HUES6 (cell line): ENCODE results near the gene STEAP3.

Source experiments
- H3K27ac ChIP-seq: 2 replicates; pipeline ENCODE4 v1.7.0; 2013; ENCODE audit warnings: low read depth, mild to moderate bottlenecking, low read length, inconsistent platforms
- H3K27me3 ChIP-seq: 2 replicates; pipeline ENCODE4 v1.6.1; 2013; ENCODE audit warnings: low read length; ENCODE audit not compliant: control insufficient read depth, insufficient read depth
- H3K36me3 ChIP-seq: 2 replicates; pipeline ENCODE4 v1.6.1; 2013; ENCODE audit warnings: low read length; ENCODE audit not compliant: control insufficient read depth, insufficient read depth
- H3K4me1 ChIP-seq: 2 replicates; pipeline ENCODE4 v1.6.1; 2013; ENCODE audit warnings: low read length; ENCODE audit not compliant: control insufficient read depth, insufficient read depth
- H3K4me3 ChIP-seq: 2 replicates; pipeline ENCODE4 v1.5.1; 2013; ENCODE audit warnings: low read depth, low read length
- H3K9ac ChIP-seq: one replicate; pipeline ENCODE4 v1.6.1; 2013; ENCODE audit warnings: mild to moderate bottlenecking, low read length
- H3K9me3 ChIP-seq: 2 replicates; pipeline ENCODE4 v1.6.1; 2013; ENCODE audit warnings: low read depth, low read length; ENCODE audit not compliant: control insufficient read depth, insufficient read depth

The STEAP3 gene

DNA sequence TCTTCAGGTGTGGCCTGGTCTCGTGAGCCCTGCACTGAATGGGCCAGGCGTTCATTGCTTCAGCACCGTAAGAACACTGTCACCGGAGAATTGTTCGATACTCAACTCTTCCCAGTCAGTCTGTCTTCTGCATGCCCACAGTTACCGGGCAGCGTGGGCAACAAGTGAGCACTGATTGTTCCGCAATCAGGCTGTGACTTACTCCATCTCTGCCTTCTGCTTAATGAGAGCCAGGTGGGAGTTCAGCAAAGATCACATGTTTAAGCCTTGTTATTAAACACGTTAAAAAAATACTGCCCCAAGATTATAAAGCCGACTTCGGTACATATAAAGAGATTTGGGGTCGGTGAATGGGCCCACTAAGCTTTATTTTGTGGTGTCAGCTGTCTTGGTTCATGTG, 3.7 kb downstream of the STEAP3 start:
- Histone ChIP-seq H3K9me3 (no peaks in the 10 kb centered on the region), H3K27me3 (peaks cover 14% of the 10 kb centered on the region), H3K4me3 (no peak overlapping the region), H3K9ac (no peak overlapping the region), H3K4me1 (peaks cover 28% of the 10 kb centered on the region), H3K36me3 (no peaks in the 10 kb centered on the region), H3K27ac (no peak overlapping the region)

GRCh38 chr2:119228136-119228535, 4.5 kb downstream of the STEAP3 start:
- Histone ChIP-seq H3K4me3 (no peak overlapping the region), H3K27me3 (peaks cover 14% of the 10 kb centered on the region), H3K27ac (no peak overlapping the region), H3K36me3 (no peaks in the 10 kb centered on the region), H3K9ac (no peak overlapping the region), H3K9me3 (no peaks in the 10 kb centered on the region), H3K4me1 (peaks cover 20% of the 10 kb centered on the region)

DNA sequence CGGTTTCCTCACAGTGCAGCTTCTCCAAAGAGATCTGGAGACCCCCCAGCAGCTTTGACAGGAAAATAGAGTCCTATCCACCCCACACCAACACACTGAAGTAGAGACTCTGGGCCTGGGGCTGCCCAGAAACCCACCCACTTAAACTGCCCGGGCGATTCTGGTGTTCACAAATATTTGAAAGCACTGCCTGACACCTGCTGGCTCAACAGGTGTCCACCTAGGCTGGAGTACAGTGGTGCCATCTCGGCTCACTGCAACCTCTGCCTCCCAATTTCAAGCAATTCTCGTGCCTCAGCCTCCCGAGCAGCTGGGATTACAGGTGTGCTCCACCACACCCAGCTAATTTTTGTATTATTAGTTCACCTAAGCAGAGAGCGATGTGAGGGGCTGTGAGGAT, 5.3 kb downstream of the STEAP3 start:
- Histone ChIP-seq H3K27ac (no peak overlapping the region), H3K36me3 (no peaks in the 10 kb centered on the region), H3K9ac (no peak overlapping the region), H3K4me3 (no peak overlapping the region), H3K27me3 (peaks cover 12% of the 10 kb centered on the region), H3K4me1 (peaks cover 22% of the 10 kb centered on the region), H3K9me3 (no peaks in the 10 kb centered on the region)

DNA sequence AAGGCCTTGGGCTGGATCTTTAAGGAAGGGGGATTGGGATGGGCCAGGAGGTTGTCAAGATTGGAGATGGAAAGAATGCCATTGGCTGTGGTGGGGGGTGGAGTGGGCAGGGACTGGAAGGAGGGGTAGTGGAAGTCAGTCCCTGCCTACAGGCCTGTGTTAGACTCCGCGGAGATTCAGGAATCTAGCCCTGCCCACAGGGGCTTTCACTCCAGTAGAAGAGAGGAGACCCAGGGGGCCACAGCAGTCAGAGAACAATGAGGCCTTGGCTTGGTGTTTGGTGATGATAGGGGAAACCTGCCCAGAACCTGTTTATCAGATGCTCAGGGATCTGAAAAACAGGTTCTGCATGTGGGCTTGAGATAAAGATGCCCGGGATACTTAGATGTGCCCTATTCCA, 6.1 kb downstream of the STEAP3 start:
- Histone ChIP-seq H3K4me3 (no peak overlapping the region), H3K9me3 (no peaks in the 10 kb centered on the region), H3K27ac (no peak overlapping the region), H3K4me1 (peaks cover 27% of the 10 kb centered on the region), H3K36me3 (no peaks in the 10 kb centered on the region), H3K9ac (no peak overlapping the region), H3K27me3 (peaks cover 4% of the 10 kb centered on the region)

GRCh38 chr2:119230219-119231185, 6.9 kb downstream of the STEAP3 start:
- peaks cover 27% of the 10 kb centered on the region for H3K4me1 ChIP-seq
- no peak overlapping the region for H3K9ac ChIP-seq
- no peaks in the 10 kb centered on the region for H3K36me3 ChIP-seq
- no peak overlapping the region for H3K27ac ChIP-seq
- no peak overlapping the region for H3K4me3 ChIP-seq
- H3K9me3 ChIP-seq = no peaks in the 10 kb centered on the region
- no peaks in the 10 kb centered on the region; the same call in 1 of the 2 replicates for H3K27me3 ChIP-seq

- Histone ChIP-seq H3K27ac (no peak overlapping the region), H3K4me3 (no peak overlapping the region)
Measured at GRCh38 chr2:119231975-119232665, 8.5 kb downstream of the STEAP3 start.

GRCh38 chr2:119232666-119232993, 9.0 kb downstream of the STEAP3 start:
- Histone ChIP-seq H3K9me3 (no peaks in the 10 kb centered on the region), H3K27me3 (no peaks in the 10 kb centered on the region), H3K36me3 (no peaks in the 10 kb centered on the region), H3K4me1 (peaks cover 33% of the 10 kb centered on the region), H3K27ac (no peak overlapping the region), H3K9ac (no peak overlapping the region), H3K4me3 (no peak overlapping the region)

More at GRCh38 chr2:119231975-119232665, 8.5 kb downstream of the STEAP3 start:
- no peak overlapping the region for H3K9ac ChIP-seq
- H3K4me1 ChIP-seq = peaks cover 32% of the 10 kb centered on the region
- no peaks in the 10 kb centered on the region for H3K9me3 ChIP-seq
- H3K36me3 ChIP-seq = no peaks in the 10 kb centered on the region
- no peaks in the 10 kb centered on the region for H3K27me3 ChIP-seq

DNA sequence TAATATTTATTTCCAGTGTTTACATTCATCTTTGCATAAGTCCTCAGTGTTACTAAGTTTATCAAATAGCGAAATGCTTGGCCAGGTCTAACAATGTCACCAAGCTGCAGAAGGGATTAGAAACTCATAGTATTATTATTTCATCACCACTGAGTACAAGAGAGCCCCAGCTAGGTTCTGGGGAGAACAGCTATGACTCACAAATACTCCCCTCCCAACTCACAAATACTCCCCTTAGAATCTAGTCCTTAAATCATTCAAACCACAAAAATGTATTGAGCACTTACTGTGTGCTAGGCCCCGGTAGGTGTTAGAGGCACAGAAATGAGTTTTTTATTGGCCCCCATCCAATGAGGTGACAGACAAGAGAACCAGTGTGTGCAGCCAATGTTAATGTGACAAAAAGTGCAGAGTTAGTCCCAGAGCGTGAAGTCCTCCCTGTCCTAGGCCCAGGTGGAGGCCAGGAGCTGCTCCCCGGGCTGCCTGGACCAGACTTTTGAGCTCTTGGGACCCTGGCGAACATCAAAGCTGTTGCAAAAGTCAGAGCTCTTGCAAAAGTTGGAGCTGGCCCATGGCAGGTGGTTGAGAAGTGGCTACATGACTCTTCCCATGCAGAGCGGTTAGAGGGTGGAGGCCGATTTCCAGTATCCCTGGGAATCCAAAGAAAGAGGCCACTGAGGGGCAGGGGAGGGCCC, 9.8 kb downstream of the STEAP3 start:
- Histone ChIP-seq H3K27me3 (no peaks in the 10 kb centered on the region), H3K36me3 (no peaks in the 10 kb centered on the region), H3K4me1 (peaks cover 33% of the 10 kb centered on the region), H3K4me3 (no peak overlapping the region), H3K9ac (no peak overlapping the region), H3K27ac (no peak overlapping the region), H3K9me3 (no peaks in the 10 kb centered on the region)

DNA sequence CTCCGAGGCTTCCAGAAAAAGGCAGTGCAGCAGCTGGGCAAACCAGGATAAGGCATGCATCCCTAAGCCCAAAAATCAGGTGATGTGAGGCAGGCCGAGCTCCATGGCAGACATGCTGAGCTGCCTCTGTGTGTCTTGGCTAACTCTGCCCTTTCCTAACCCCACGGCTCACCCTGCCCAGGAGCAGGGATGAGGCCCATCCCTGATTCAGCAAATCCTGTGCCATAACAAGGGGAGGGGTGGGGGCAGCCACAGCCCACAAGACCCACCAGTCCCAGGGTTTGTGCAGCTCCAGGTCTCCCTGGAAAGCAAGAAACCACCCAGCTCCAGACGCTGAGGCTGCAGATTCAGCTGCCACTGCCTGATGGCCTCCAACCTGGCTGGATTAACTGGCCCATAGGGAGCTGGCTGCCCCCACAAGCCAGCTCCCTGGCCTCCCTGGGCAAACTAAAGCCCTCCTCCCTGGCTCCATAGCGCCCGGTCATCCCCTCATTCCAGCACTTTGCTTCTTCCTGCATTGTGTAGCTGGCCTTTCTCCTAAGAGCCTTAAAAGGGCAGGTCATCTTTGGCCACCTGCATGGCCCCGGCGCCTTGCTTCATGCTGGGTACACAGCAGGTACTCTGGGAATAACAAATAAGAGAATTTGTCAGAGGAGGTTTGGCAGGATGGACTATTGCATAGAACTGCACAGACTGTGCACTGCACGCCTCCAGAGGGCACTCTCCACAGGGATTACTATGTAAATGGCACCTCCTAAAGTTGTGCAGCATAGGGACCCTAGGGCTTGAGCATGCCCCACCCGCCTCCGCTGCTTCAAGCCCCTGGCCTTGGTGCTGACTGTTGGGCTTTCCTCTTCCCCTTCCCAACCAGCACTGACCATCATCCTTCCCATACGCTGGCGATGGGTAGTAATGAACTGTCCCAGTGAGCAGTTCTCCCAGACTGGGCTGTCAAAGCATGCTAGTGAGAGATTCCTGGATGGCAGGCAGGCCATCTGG, 10.7 kb downstream of the STEAP3 start:
- no peak overlapping the region for H3K9ac ChIP-seq
- no peak overlapping the region for H3K4me3 ChIP-seq
- H3K9me3 ChIP-seq = no peaks in the 10 kb centered on the region
- H3K4me1 ChIP-seq = peaks cover 33% of the 10 kb centered on the region
- H3K27ac ChIP-seq = no peak overlapping the region
- H3K27me3 ChIP-seq = no peaks in the 10 kb centered on the region
- no peaks in the 10 kb centered on the region for H3K36me3 ChIP-seq

DNA sequence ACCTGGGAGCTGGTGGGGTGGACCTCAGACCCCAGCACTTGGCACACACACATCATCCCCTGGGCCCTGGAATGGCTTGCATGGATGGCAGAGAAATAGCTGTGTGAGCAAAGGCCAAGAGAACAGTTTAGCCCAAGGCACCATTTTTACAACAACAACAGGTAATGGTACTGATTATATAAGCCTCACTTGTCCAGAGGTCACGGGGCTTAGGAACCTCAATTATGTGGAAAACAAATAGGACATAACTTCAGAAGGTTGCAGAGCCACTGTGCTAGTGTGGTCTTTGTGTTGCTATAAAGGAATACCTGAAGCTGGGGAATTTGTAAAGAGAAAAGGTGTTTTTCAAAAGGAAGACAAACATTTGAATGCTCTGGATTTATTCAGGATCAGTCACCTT, 13.2 kb downstream of the STEAP3 start:
- H3K36me3 ChIP-seq = no peaks in the 10 kb centered on the region
- no peaks in the 10 kb centered on the region for H3K9me3 ChIP-seq
- no peak overlapping the region for H3K27ac ChIP-seq
- H3K4me1 ChIP-seq = peaks cover 35% of the 10 kb centered on the region
- no peaks in the 10 kb centered on the region for H3K27me3 ChIP-seq
- no peak overlapping the region for H3K4me3 ChIP-seq
- no peak overlapping the region for H3K9ac ChIP-seq
